Natural killer cell (primary cell): Measurements from ENCODE around the gene RBM25. TPM values are rescaled to one million over a fixed set of nuclear protein-coding genes. Genes with fewer than 3 reads are reported as not detected.
A peak's percentile ranks its signal among the peaks of the same experiment; 100 is the strongest.

ENCODE experiments used
- ATAC-seq, 3 donors: fragments of 150-1000 bp in 2 of 3; fragments of 200-7000 bp in 1 of 3; cut with Tn5 transposase; 1 replicate in 1 of 3; 2 replicates in 2 of 3; pipeline ENCODE4 v1.10.0; 2021; ENCODE audit warnings: mild to moderate bottlenecking in 2 of 3, moderate library complexity in 2 of 3
- DNase-seq, 2 donors: peaks; one replicate each; pipeline versions ENCODE4 v3.0.0 to v3.0.0-alpha.2; 2013 to 2021; ENCODE audit warnings: mixed read lengths in 1 of 2
- H3K27ac ChIP-seq: one replicate; pipeline ENCODE4 v1.5.1; 2013; ENCODE audit warnings: mild to moderate bottlenecking, low read length
- H3K27me3 ChIP-seq: one replicate; pipeline ENCODE4 v1.6.1; 2013; ENCODE audit warnings: low read length; ENCODE audit not compliant: control insufficient read depth, insufficient read depth
- H3K36me3 ChIP-seq: one replicate; pipeline ENCODE4 v1.6.1; 2013; ENCODE audit warnings: low read length; ENCODE audit not compliant: control insufficient read depth, insufficient read depth
- H3K4me1 ChIP-seq: one replicate; pipeline ENCODE4 v1.6.1; 2013; ENCODE audit warnings: low read length; ENCODE audit not compliant: control insufficient read depth, insufficient read depth
- H3K4me3 ChIP-seq: one replicate; pipeline ENCODE4 v1.5.1; 2013; ENCODE audit warnings: low read length
- H3K9me3 ChIP-seq: one replicate; pipeline ENCODE4 v1.6.1; 2013; ENCODE audit warnings: low read length; ENCODE audit not compliant: control insufficient read depth, insufficient read depth
- H3K27ac Mint-ChIP-seq, 2 donors: one replicate each; pipeline ENCODE4 v1.8.0; 2022; ENCODE audit warnings: mild to moderate bottlenecking in 2 of 2, mixed read lengths in 2 of 2, moderate library complexity in 1 of 2
- H3K27me3 Mint-ChIP-seq, 2 donors: one replicate each; pipeline ENCODE4 v1.8.0; 2022; ENCODE audit warnings: low read depth in 2 of 2, mixed read lengths in 2 of 2
- H3K36me3 Mint-ChIP-seq: one replicate; pipeline ENCODE4 v1.8.0; 2022; ENCODE audit warnings: mixed read lengths
- H3K4me1 Mint-ChIP-seq, 2 donors: one replicate each; pipeline ENCODE4 v1.8.0; 2022; ENCODE audit warnings: mixed read lengths in 2 of 2
- H3K4me3 Mint-ChIP-seq: one replicate; pipeline ENCODE4 v1.8.0; 2022; ENCODE audit warnings: mild to moderate bottlenecking, moderate library complexity, mixed read lengths
- H3K9me3 Mint-ChIP-seq, 2 donors: one replicate each; pipeline ENCODE4 v1.8.0; 2022; ENCODE audit warnings: mixed read lengths in 2 of 2
- WGBS: methylation state at CpG from one replicate; pipeline ENCODE4 v1.1.7; 2013; ENCODE audit warnings: missing lambda C conversion rate; ENCODE audit not compliant: insufficient coverage; 5-methylcytosine and 5-hydroxymethylcytosine counted together
- intact Hi-C: fragments of 100-400 bp; cut with micrococcal nuclease; formaldehyde crosslinking; loops from one replicate; pipeline ENCODE4 v1.14.2; 2022
- total RNA-seq, 4 donors: library from RNA; stranded (reverse); fragments of 120-200 nt in 1 of 4; gene quantifications; one replicate each; pipeline versions ENCODE4 v1.2.3 to v1.2.4, GENCODE V29; 2013 to 2022
- TF ChIP-seq, protein P1 (sequence below): fragments of 200-600 bp; IDR thresholded peaks from one replicate; pipeline ENCODE4 v1.8.0; 2022; ENCODE audit warnings: antibody characterized with exemption

RBM25 gene
- total RNA-seq, 3 donors from 2014 or later (not counting 1 experiment from before 2014, with no cell fraction given), result 180 to 185 (median 182) TPM

DNA sequence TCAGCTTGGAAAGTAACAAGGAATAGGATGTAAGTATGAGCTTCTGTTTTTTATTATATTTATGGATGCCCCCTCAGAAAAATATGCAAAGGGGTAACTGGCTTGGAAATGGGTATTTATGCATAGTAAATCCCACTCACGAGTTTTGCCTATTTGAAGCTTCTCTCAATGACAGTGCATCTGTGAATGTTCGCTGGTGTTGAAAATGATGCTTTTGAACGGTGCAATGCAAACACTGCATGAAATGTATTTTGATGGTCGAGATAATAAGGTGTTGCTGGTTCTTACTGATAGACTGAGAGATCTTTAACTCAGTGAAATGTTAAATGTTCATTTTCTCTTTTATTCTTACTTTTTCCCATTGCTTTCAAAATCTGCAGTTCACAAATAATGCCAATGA is 42.0 kb downstream of the RBM25 start:
- H3K4me1 ChIP-seq, result no peaks in the 10 kb centered on the region
- no peaks in the 10 kb centered on the region for H3K27me3 ChIP-seq
- intact Hi-C loops, result no loop called here
- peaks cover 5 to 24% of the 10 kb centered on the region in 2 donors for H3K4me1 Mint-ChIP-seq
- peaks cover 53% of the 10 kb centered on the region for H3K36me3 Mint-ChIP-seq
- no peaks in the 10 kb centered on the region for H3K9me3 ChIP-seq
- no peak overlapping the region for H3K4me3 ChIP-seq
- H3K27me3 Mint-ChIP-seq, result no peaks in the 10 kb centered on the region
- H3K27ac Mint-ChIP-seq, result peak overlapping the region in 1 of 2 donors; percentile 9
- ATAC-seq, result no peak
- DNase-seq, result no peak
- no peak overlapping the region for H3K4me3 Mint-ChIP-seq
- H3K27ac ChIP-seq, result no peak overlapping the region
- H3K36me3 ChIP-seq, result peaks cover 70% of the 10 kb centered on the region
- WGBS, result 99% methylated on average over 4 of the region's 4 CpGs
- TF ChIP-seq, protein P1, sequence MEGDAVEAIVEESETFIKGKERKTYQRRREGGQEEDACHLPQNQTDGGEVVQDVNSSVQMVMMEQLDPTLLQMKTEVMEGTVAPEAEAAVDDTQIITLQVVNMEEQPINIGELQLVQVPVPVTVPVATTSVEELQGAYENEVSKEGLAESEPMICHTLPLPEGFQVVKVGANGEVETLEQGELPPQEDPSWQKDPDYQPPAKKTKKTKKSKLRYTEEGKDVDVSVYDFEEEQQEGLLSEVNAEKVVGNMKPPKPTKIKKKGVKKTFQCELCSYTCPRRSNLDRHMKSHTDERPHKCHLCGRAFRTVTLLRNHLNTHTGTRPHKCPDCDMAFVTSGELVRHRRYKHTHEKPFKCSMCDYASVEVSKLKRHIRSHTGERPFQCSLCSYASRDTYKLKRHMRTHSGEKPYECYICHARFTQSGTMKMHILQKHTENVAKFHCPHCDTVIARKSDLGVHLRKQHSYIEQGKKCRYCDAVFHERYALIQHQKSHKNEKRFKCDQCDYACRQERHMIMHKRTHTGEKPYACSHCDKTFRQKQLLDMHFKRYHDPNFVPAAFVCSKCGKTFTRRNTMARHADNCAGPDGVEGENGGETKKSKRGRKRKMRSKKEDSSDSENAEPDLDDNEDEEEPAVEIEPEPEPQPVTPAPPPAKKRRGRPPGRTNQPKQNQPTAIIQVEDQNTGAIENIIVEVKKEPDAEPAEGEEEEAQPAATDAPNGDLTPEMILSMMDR, result no peak
- H3K9me3 Mint-ChIP-seq, result no peaks in the 10 kb centered on the region

DNA sequence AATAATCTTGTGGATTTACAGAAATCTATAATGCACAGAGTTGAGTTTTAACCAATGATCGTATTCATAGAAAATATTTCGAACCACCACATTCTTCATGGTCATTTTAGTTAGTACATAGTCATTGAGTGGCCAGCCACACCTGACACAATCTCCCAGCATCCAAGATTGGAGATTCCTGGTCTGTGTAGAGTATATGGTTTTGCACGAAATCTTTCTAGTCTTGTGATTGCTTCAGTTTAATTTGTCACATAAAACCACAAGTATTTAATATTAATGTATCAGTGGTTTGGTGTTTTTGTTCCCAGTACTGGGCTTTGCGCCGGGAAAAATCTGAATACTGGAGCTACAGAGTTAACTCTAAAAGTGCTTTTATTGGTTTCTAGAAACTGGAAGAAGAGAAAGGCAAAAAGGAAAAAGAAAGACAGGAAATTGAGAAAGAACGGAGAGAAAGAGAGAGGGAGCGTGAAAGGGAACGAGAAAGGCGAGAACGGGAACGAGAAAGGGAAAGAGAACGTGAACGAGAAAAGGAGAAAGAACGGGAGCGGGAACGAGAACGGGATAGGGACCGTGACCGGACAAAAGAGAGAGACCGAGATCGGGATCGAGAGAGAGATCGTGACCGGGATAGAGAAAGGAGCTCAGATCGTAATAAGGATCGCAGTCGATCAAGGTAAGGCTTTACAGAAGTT is 44.6 kb downstream of the RBM25 start:
- Histone ChIP-seq H3K9me3 (no peaks in the 10 kb centered on the region), H3K27me3 (no peaks in the 10 kb centered on the region), H3K27ac (no peak overlapping the region), H3K4me3 (no peak overlapping the region), H3K36me3 (peaks cover 78% of the 10 kb centered on the region), H3K4me1 (no peaks in the 10 kb centered on the region)
- DNase-seq, result no peak
- peak overlapping the region; percentile 6 to 47 for H3K27ac Mint-ChIP-seq
- H3K9me3 Mint-ChIP-seq, result no peaks in the 10 kb centered on the region
- intact Hi-C loops, result no loop called here
- peaks cover 0 to 10% of the 10 kb centered on the region in 2 donors for H3K4me1 Mint-ChIP-seq
- peaks cover 45% of the 10 kb centered on the region for H3K36me3 Mint-ChIP-seq
- H3K27me3 Mint-ChIP-seq, result no peaks in the 10 kb centered on the region
- TF ChIP-seq, protein P1, result no peak
- no peak overlapping the region for H3K4me3 Mint-ChIP-seq
- WGBS, result 98% methylated on average over 25 of the region's 27 CpGs
- ATAC-seq, result no peak

DNA sequence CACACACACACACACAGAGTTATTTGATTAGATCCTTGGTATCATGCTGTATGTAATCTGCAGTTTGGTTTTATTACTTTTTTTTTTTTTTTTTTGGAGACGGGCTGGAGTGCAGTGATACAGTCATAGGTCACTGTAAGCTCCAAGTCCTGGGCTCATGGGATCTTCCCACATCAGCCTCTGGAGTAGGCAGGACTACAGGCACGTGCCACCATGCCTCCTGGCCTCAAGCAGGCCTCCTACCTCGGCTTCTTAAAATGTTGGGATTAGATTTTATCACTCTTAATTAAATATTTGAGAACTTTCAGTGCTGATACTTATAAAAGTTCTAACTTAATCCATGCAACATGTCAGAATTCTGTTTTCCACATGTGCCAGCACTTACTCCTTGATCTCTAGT is 46.7 kb downstream of the RBM25 start:
- no peak for DNase-seq
- no peaks in the 10 kb centered on the region for H3K27me3 ChIP-seq
- H3K4me3 Mint-ChIP-seq, result no peak overlapping the region
- no peak overlapping the region for H3K4me3 ChIP-seq
- no peaks in the 10 kb centered on the region for H3K4me1 ChIP-seq
- TF ChIP-seq, protein P1, result no peak
- H3K27ac Mint-ChIP-seq, result no peak overlapping the region
- ATAC-seq, result no peak
- no peaks in the 10 kb centered on the region for H3K9me3 Mint-ChIP-seq
- intact Hi-C loops, result no loop called here
- peaks cover 85% of the 10 kb centered on the region for H3K36me3 ChIP-seq
- H3K27me3 Mint-ChIP-seq, result no peaks in the 10 kb centered on the region
- H3K9me3 ChIP-seq, result no peaks in the 10 kb centered on the region
- H3K36me3 Mint-ChIP-seq, result peaks cover 39% of the 10 kb centered on the region
- H3K4me1 Mint-ChIP-seq, result peaks cover 0 to 10% of the 10 kb centered on the region in 2 donors
- no peak overlapping the region for H3K27ac ChIP-seq
- WGBS, result 100% methylated on average over 1 of the region's 3 CpGs

DNA sequence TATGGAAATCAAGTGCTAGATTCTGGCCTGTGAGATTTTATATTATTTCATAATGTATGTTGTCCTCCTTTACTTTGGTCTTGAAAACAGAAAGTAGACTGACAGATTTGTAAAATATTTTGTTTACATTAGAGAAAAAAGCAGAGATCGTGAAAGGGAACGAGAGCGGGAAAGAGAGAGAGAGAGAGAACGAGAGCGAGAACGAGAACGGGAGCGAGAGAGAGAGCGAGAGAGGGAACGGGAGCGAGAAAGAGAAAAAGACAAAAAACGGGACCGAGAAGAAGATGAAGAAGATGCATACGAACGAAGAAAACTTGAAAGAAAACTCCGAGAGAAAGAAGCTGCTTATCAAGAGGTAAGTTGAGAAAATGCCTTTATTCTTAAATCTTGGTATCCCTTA is 47.4 kb downstream of the RBM25 start:
- 96% methylated on average over 16 of the region's 16 CpGs for WGBS
- Mint-ChIP-seq H3K9me3 (no peaks in the 10 kb centered on the region), H3K4me3 (no peak overlapping the region), H3K27me3 (no peaks in the 10 kb centered on the region), H3K36me3 (peaks cover 33% of the 10 kb centered on the region), H3K4me1 (peaks cover 0 to 5% of the 10 kb centered on the region in 2 donors), H3K27ac (no peak overlapping the region)
- DNase-seq, result no peak
- intact Hi-C loops, result no loop called here
- no peaks in the 10 kb centered on the region for H3K4me1 ChIP-seq
- no peaks in the 10 kb centered on the region for H3K27me3 ChIP-seq
- H3K36me3 ChIP-seq, result peaks cover 83% of the 10 kb centered on the region
- no peak overlapping the region for H3K4me3 ChIP-seq
- ATAC-seq, result no peak
- no peaks in the 10 kb centered on the region for H3K9me3 ChIP-seq
- TF ChIP-seq, protein P1, result no peak
- H3K27ac ChIP-seq, result no peak overlapping the region
